GM12892 (cell line): ENCODE results near the gene CNN3.

Experiments
- DNase-seq: peaks from one replicate; pipeline ENCODE4 v3.0.0; 2011; ENCODE audit not compliant: insufficient read length
- FAIRE-seq: peaks from 2 replicates; lab custom pipeline; 2011; peaks lifted over from hg19 to GRCh38; lab: Jason Lieb, UNC
- POLR2A ChIP-seq: IDR thresholded peaks from 2 replicates; pipeline ENCODE4 v1.6.1; 2011; ENCODE audit warnings: low read depth, low read length, control low read depth
- POLR2AphosphoS5 ChIP-seq: IDR thresholded peaks from 2 replicates; pipeline ENCODE4 v1.6.1; 2011; ENCODE audit warnings: low read depth, low read length, control low read depth
- TAF1 ChIP-seq: IDR thresholded peaks from 2 replicates; pipeline ENCODE4 v1.6.1; 2011; ENCODE audit warnings: low read depth, mild to moderate bottlenecking, control low read depth, low read length, borderline replicate concordance

Gene CNN3

GRCh38 chr1:94858276-94858675, 68.6 kb downstream of the CNN3 start:
- TF ChIP-seq POLR2A (no peak), TAF1 (no peak), POLR2AphosphoS5 (no peak)
- DNase-seq: no peak
- no peak for FAIRE-seq

DNA sequence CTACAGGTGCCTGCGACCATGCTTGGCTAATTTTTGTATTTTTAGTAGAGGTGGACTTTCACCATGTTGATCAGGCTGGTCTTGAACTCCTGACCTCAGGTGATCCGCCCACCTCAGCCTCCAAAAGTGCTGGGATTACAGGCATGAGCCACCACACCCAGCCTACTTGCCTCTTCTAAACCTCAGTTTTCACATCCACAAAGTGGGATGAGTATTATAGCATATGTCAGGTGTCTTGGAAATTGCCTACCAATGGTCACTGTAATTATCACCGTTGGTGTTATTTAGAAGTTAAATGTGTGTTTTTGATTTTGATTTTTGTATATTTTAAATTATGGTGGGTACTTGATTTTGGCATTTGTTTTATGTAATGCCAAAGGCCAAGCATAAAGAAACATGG, 70.0 kb downstream of the CNN3 start:
- DNase-seq (no peak), FAIRE-seq (no peak)
- TF ChIP-seq POLR2AphosphoS5 (no peak), POLR2A (no peak), TAF1 (no peak)

DNA sequence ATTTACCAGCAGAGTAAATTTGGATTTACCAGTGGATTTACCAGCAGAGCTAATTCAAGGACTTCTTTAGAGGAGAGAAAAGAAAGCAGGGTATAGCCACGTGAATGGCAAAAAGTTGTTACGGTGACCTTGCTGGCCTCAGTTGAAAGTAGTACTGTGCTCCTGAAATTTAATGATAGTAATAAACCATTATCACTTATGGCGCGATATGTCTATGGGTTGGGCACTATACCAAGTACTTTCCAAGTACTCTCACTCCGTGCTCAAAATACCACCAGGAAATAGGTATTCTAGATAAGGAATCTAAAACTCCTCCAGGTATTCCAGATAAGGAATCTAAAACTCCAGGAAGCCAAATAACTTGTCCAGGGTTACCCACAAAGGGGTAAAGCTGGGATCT, 70.9 kb downstream of the CNN3 start:
- FAIRE-seq (no peak), DNase-seq (no peak)
- TF ChIP-seq POLR2A (no peak), TAF1 (no peak), POLR2AphosphoS5 (no peak)

GRCh38 chr1:94855307-94855700, 71.6 kb downstream of the CNN3 start:
- FAIRE-seq (no peak), DNase-seq (no peak)
- TF ChIP-seq POLR2AphosphoS5: no peak
- TF ChIP-seq TAF1: no peak
- no peak for TF ChIP-seq POLR2A

- DNase-seq (peak; percentile 66), FAIRE-seq (peak; percentile 96)
- no peak for TF ChIP-seq TAF1
- no peak for TF ChIP-seq POLR2AphosphoS5
- TF ChIP-seq POLR2A: no peak
Observed at GRCh38 chr1:94854458-94855306, 72.2 kb downstream of the CNN3 start.

DNA sequence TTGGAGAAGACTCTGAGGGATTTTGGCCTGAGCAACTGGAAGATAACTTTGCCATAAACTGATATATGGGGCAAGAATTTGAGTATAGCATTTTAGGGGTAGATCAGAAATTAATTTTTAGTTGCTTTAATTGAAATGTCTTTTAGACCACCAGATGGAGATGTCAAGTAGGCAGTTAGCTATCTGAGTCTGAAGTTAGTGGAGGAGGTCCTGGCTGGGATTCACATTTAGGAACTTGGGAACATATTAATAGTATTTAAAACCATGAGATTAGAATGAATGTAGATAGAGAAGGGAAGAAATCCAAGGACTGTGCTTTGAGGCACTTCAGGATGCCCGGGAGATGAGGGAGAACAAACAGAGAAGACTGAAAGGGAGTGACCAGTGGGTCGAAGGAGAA, 74.1 kb downstream of the CNN3 start:
- DNase-seq (no peak), FAIRE-seq (no peak)
- no peak for TF ChIP-seq TAF1
- TF ChIP-seq POLR2AphosphoS5: no peak
- TF ChIP-seq POLR2A: no peak

DNA sequence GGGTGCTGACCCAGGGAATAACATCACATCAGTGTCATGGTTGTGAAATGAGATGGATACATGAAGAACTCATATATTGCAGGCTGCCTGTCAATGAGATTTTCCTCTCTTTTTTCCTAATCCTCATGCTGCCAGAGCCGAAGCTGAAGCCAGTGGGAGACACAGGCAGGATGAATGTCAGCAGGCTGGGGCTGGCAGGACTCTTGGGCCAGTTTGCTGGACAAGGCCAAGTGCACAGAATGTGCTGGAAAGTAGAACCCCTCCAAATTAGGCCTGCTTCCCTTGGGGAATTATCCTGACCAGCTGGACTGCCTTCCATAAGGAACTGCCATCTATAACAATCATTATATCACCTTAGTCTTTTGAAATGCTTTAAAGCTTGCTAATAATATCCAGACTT, 75.3 kb downstream of the CNN3 start:
- no peak for DNase-seq
- FAIRE-seq: no peak
- TF ChIP-seq POLR2AphosphoS5 (no peak), POLR2A (no peak), TAF1 (no peak)
